ENCODE results near the gene TMEM163. TPM values are rescaled to one million over a fixed set of nuclear protein-coding genes. Genes with fewer than 3 reads are reported as not detected.
"Not testable (repeated sequence)": the region's sequence is repeated elsewhere in the genome, so short reads cannot be mapped to it uniquely, and the experiment has no call there.

TMEM163 gene
- total RNA-seq, 1 donor = not detected

GRCh38 chr2:134621939-134622705 lies 96.7 kb downstream of the TMEM163 start:
- Histone ChIP-seq H3K4me2 (ENCODE audit: insufficient read depth, low read length) (no peak overlapping the region), H2AFZ (ENCODE audit: low read length) (no peak overlapping the region), H3K36me3 (ENCODE audit: insufficient read depth, low read length) (no peaks in the 10 kb centered on the region), H3K4me1 (ENCODE audit: insufficient read depth, low read length) (no peaks in the 10 kb centered on the region), H3K9me3 (ENCODE audit: low read depth, low read length) (no peaks in the 10 kb centered on the region), H3K4me3 (ENCODE audit: insufficient read depth, low read length) (no peak overlapping the region), H3K27me3 (ENCODE audit: insufficient read depth, low read length) (no peaks in the 10 kb centered on the region), H4K20me1 (ENCODE audit: insufficient read depth, low read length) (no peaks in the 10 kb centered on the region), H3K79me2 (ENCODE audit: insufficient read depth, low read length) (no peaks in the 10 kb centered on the region), H3K27ac (ENCODE audit: low read depth, low read length) (no peak overlapping the region)
- no peak for TF ChIP-seq CTCF (IDR thresholded peaks at IDR 0.05; ENCODE audit: extremely low read depth, low read depth, low read length)
- DNase-seq (ENCODE audit: insufficient read length, low spot score, missing footprints) = no peak

- no peaks in the 10 kb centered on the region for H3K36me3 ChIP-seq (ENCODE audit: insufficient read depth, low read length)
- no peak overlapping the region for H2AFZ ChIP-seq (ENCODE audit: low read length)
- no peak overlapping the region for H3K4me2 ChIP-seq (ENCODE audit: insufficient read depth, low read length)
- no peaks in the 10 kb centered on the region for H4K20me1 ChIP-seq (ENCODE audit: insufficient read depth, low read length)
- no peak for DNase-seq (ENCODE audit: insufficient read length, low spot score, missing footprints)
- no peaks in the 10 kb centered on the region for H3K27me3 ChIP-seq (ENCODE audit: insufficient read depth, low read length)
- no peaks in the 10 kb centered on the region for H3K79me2 ChIP-seq (ENCODE audit: insufficient read depth, low read length)
- H3K9me3 ChIP-seq (ENCODE audit: low read depth, low read length) = no peaks in the 10 kb centered on the region
- no peak for TF ChIP-seq CTCF (IDR thresholded peaks at IDR 0.05; ENCODE audit: extremely low read depth, low read depth, low read length)
- H3K4me3 ChIP-seq (ENCODE audit: insufficient read depth, low read length) = no peak overlapping the region
- H3K27ac ChIP-seq (ENCODE audit: low read depth, low read length) = no peak overlapping the region
- no peaks in the 10 kb centered on the region for H3K4me1 ChIP-seq (ENCODE audit: insufficient read depth, low read length)
Measured at GRCh38 chr2:134619250-134619649, 99.5 kb downstream of the TMEM163 start.

GRCh38 chr2:134615480-134615879 lies 103.3 kb downstream of the TMEM163 start:
- H3K27ac ChIP-seq (ENCODE audit: low read depth, low read length); H3K36me3 ChIP-seq (ENCODE audit: insufficient read depth, low read length); H2AFZ ChIP-seq (ENCODE audit: low read length); H4K20me1 ChIP-seq (ENCODE audit: insufficient read depth, low read length); H3K9me3 ChIP-seq (ENCODE audit: low read depth, low read length); H3K4me1 ChIP-seq (ENCODE audit: insufficient read depth, low read length); DNase-seq (ENCODE audit: insufficient read length, low spot score, missing footprints); H3K4me2 ChIP-seq (ENCODE audit: insufficient read depth, low read length); H3K27me3 ChIP-seq (ENCODE audit: insufficient read depth, low read length); H3K79me2 ChIP-seq (ENCODE audit: insufficient read depth, low read length); H3K4me3 ChIP-seq (ENCODE audit: insufficient read depth, low read length): not testable (repeated sequence)

- Histone ChIP-seq H4K20me1 (ENCODE audit: insufficient read depth, low read length) (no peaks in the 10 kb centered on the region), H3K4me2 (ENCODE audit: insufficient read depth, low read length) (no peak overlapping the region), H2AFZ (ENCODE audit: low read length) (no peak overlapping the region), H3K79me2 (ENCODE audit: insufficient read depth, low read length) (no peaks in the 10 kb centered on the region), H3K4me1 (ENCODE audit: insufficient read depth, low read length) (no peaks in the 10 kb centered on the region), H3K4me3 (ENCODE audit: insufficient read depth, low read length) (no peak overlapping the region), H3K27me3 (ENCODE audit: insufficient read depth, low read length) (no peaks in the 10 kb centered on the region), H3K27ac (ENCODE audit: low read depth, low read length) (no peak overlapping the region), H3K36me3 (ENCODE audit: insufficient read depth, low read length) (no peaks in the 10 kb centered on the region), H3K9me3 (ENCODE audit: low read depth, low read length) (no peaks in the 10 kb centered on the region)
- no peak for TF ChIP-seq CTCF (IDR thresholded peaks at IDR 0.05; ENCODE audit: extremely low read depth, low read depth, low read length)
- DNase-seq (ENCODE audit: insufficient read length, low spot score, missing footprints) = no peak
Measured at GRCh38 chr2:134611316-134611715, 107.5 kb downstream of the TMEM163 start.

Measured in osteoblast (primary cell).